ENCODE measurements around the gene RNU1-4.
"Not testable (repeated sequence)": the region's sequence is repeated elsewhere in the genome, so short reads cannot be mapped to it uniquely, and the experiment has no call there.

Gene RNU1-4

GRCh38 chr1:16740047-16740964 is at the start of gene RNU1-4:
Gene RNU1-4, plus strand, starts transcription at chr1:16740516.
- DNase-seq = not testable (repeated sequence)

GRCh38 chr1:16690971-16691682 is 49.2 kb upstream of the RNU1-4 start:
- not testable (repeated sequence) for DNase-seq

GRCh38 chr1:16692283-16692682 is 48.0 kb upstream of the RNU1-4 start:
- DNase-seq = not testable (repeated sequence)

GRCh38 chr1:16692717-16693448 is 47.4 kb upstream of the RNU1-4 start:
- DNase-seq = not testable (repeated sequence)

GRCh38 chr1:16693449-16694307 is 46.6 kb upstream of the RNU1-4 start:
- not testable (repeated sequence) for DNase-seq

- DNase-seq = not testable (repeated sequence)
Measured at GRCh38 chr1:16694308-16694702, 46.0 kb upstream of the RNU1-4 start.

- not testable (repeated sequence) for DNase-seq
Measured at GRCh38 chr1:16696507-16697150, 43.7 kb upstream of the RNU1-4 start.

GRCh38 chr1:16697152-16697551 is 43.2 kb upstream of the RNU1-4 start:
- DNase-seq = not testable (repeated sequence)

- not testable (repeated sequence) for DNase-seq
Measured at GRCh38 chr1:16699440-16699839, 40.9 kb upstream of the RNU1-4 start.

- not testable (repeated sequence) for DNase-seq
Measured at GRCh38 chr1:16700138-16700895, 40.0 kb upstream of the RNU1-4 start.

- DNase-seq = not testable (repeated sequence)
Measured at GRCh38 chr1:16701189-16701588, 39.1 kb upstream of the RNU1-4 start.

GRCh38 chr1:16702280-16702679 is 38.0 kb upstream of the RNU1-4 start:
- not testable (repeated sequence) for DNase-seq

GRCh38 chr1:16703141-16703540 is 37.2 kb upstream of the RNU1-4 start:
- not testable (repeated sequence) for DNase-seq

- DNase-seq = not testable (repeated sequence)
Measured at GRCh38 chr1:16703602-16704001, 36.7 kb upstream of the RNU1-4 start.

GRCh38 chr1:16704076-16704475 is 36.2 kb upstream of the RNU1-4 start:
- not testable (repeated sequence) for DNase-seq

- DNase-seq = not testable (repeated sequence)
Measured at GRCh38 chr1:16704502-16705100, 35.7 kb upstream of the RNU1-4 start.

- DNase-seq = not testable (repeated sequence)
Measured at GRCh38 chr1:16706302-16706701, 34.0 kb upstream of the RNU1-4 start.

- not testable (repeated sequence) for DNase-seq
Measured at GRCh38 chr1:16707130-16708093, 32.9 kb upstream of the RNU1-4 start.

GRCh38 chr1:16708704-16709103 is 31.6 kb upstream of the RNU1-4 start:
- not testable (repeated sequence) for DNase-seq

Data from COR-L47 (cell line).